GM18873 (cell line): Measurements from ENCODE around the gene SLC27A2.

Source experiments
- ATAC-seq: cut with Tn5 transposase; IDR thresholded peaks from one replicate; pipeline ENCODE4 v1.9.1; 2021; ENCODE audit warnings: mild to moderate bottlenecking, moderate library complexity, moderate number of reproducible peaks; ENCODE audit not compliant: unreplicated experiment, low FRiP score

The SLC27A2 gene

DNA sequence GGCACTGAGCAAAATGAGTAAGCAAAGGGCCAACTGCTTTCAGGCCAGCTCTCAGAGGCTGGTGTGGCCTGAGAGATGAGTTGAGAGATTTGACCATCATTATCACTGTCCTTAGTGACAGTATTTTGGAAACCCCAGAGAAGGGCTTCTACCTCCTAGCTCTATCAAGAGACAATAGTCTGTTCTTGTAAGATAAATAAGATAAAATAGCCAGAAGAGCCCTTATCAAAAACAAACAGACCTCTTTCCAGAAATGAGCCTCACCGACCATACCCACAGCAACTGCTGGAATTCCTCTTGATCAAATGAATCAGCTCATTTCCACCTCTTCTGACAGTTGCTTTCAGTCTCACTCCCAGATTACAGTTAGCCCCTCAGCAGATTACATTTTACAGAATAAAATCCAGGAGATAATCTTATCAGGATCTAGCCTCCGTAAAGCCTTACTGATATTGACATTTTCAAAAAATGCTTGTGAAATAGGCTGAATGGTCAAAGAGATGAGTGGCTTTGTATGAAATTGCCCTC is 79.0 kb downstream of the SLC27A2 start:
- ATAC-seq, result no peak

GRCh38 chr15:50261981-50262380 is 80.0 kb downstream of the SLC27A2 start:
- no peak for ATAC-seq

DNA sequence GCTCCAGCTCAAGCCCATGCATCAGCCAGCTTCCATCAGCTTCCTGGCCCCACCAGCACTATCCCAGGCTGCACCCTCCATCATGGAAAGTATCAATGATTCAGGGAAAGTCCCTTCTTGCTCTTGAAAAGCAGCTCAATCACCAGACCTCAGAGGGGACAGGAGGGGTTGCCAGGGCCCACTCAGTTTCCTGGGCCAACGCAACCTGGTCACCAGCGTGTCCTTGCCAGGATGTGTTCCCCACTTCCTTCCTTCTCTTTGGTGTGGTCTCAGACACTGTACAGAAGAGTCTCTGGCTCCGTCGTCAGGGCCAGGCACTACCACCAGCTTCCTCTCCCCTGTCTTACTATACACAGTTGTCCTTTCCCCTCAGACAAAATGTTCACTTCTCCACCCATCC is 80.5 kb downstream of the SLC27A2 start:
- no peak for ATAC-seq

- ATAC-seq, result no peak
Measured at GRCh38 chr15:50265620-50266019, 83.6 kb downstream of the SLC27A2 start, which contains the start of gene HDC. HDC (minus strand) TSS chr15:50265726; CDS start chr15:50265623, 103 bp downstream.

DNA sequence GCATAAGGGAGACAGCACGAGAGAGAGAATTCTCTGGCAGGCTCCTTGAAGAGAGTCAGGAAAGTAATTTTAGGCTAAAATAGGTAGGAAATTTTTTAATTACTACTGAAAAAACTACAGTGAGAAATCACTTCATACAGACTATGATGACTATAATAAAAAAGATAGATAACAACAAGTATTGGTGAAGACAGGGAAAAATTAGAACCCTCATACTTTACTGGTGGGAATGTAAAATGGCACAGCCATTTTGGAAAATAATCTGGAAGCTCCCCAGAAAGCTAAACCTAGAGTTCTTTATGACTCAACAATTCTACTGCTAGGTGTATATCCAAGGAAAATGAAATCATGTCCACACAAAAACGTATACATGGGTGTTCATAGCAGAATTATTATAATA is 85.6 kb downstream of the SLC27A2 start:
- ATAC-seq, result no peak

DNA sequence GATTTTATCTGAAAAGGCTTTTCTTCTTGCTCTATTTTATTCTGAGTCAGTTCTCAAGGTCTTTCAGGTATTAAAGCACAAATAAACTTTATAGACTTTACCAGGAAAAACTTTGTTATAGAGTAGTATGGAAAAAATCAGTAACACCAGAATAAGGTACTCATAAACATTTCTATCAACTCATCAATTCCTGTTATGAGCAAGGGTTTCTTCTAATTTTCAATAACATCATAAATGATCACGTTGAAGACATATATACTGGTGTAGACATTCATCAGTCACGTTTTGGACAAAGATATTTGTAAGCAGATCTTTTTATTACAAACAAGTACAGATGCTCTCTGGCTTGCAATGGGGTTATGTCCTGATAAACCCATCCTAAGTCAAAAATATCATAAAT is 93.1 kb downstream of the SLC27A2 start:
- no peak for ATAC-seq

DNA sequence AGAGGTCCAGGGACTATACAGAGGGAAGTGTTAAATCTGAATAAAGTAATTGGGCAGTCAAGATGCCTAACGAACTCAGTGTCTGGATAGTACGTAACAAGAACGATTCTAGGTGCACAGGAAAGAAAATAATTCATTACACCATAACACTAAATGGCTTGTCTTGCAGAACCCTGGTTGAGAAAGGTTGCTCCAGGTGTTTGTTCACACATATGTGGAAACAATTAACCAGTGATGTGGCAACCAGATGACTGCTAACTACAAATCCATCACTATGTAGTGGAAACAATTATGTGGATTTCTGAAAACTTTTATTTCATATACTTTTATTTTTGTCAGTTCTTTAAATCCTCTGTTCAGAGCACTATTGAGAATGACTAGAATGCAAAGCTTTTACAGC is 93.9 kb downstream of the SLC27A2 start:
- ATAC-seq, result no peak

DNA sequence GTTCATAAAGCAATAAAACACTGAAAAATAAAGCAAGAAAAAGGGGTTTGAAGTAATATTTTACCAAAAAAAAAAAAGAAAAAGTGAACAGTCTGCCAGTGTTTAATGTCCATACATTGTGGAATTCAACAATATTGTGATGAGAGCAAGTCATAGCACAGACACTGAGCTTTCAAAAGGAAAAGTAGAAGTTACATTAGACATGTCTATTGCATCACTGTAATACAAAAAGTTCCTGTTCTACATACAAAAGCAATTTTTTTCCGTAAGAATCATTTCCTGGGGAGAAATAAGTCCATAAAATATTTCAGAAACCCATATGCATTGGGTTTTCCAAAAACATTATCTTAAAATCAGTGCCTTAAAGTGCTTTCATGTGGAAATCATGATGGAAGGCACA is 95.4 kb downstream of the SLC27A2 start:
- ATAC-seq, result no peak

GRCh38 chr15:50278496-50278895 is 96.5 kb downstream of the SLC27A2 start:
- ATAC-seq, result no peak

DNA sequence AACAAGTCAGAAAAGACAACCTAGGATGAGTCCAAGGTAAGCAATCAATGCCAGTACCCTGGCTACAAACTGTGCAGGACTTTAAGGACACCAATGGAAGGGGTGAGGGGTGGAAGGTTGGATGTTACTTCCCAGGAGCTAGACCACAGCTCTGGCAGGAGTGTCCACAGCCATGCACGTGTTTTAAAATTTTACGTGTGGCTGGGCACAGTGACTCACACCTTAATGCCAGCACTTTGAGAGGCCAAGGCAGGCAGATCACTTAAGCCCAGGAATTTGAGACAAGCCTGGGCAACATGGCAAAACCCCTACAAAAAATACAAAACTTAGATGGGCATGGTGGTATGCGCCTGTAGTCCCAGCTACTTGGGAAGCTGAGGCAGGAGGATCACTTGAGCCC is 98.3 kb downstream of the SLC27A2 start:
- ATAC-seq, result no peak

DNA sequence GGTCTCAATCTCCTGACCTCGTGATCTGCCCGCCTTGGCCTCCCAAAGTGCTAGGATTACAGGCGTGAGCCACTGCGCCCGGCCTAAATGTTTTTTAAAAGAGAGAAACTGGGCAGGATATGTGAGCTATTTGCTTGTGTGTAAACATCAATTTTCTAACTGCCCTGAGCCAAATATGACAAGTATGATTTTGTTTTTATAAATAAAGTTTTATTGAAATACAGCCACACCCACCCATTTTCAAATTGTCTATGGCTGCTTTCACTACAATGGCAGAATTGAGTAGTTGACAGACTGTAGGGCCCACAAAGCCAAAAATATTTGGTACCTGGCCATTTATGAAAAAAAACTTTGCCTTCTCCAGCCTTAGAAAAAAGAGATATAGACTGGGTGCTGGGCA is 99.4 kb downstream of the SLC27A2 start:
- no peak for ATAC-seq
